Measurements from ENCODE around the gene ARHGEF28.

ARHGEF28 gene

DNA sequence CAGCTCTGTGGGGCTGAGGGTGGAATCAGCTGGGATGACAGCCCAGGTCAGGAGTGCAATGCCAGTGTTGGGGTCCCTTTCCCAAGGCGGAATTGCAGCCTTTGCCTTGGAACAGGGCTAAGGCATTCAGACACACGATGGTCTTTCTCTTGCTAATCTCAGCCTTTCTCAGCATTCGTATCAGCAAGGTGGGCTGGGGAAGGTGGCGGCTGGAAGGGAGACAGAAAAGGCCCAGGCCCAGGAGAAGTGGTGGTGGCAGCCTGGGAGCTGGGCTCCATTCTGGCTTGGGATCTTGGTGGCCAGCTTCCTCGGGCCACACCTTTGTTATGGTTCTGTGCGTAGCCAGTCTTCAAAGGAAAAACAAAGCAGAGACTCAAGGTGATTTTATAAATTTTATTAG is 1.1 kb upstream of the ARHGEF28 start:
- H3K36me3 ChIP-seq (replicated peaks) = no peaks in the 10 kb centered on the region
- H3K27me3 ChIP-seq (replicated peaks) = no peaks in the 10 kb centered on the region
- no peak for DNase-seq
- no peak overlapping the region for H3K4me3 ChIP-seq (ENCODE audit: low read depth, low read length)
- in situ Hi-C loops (cut with HindIII; ENCODE audit: low pct_ligation_motif_present, low sequenced_read_pairs) = no loop called here
- no peak for TF ChIP-seq CTCF (IDR thresholded peaks at IDR 0.05; ENCODE audit: low read depth, low read length, missing control alignments)
- H3K27ac ChIP-seq = no peak overlapping the region

DNA sequence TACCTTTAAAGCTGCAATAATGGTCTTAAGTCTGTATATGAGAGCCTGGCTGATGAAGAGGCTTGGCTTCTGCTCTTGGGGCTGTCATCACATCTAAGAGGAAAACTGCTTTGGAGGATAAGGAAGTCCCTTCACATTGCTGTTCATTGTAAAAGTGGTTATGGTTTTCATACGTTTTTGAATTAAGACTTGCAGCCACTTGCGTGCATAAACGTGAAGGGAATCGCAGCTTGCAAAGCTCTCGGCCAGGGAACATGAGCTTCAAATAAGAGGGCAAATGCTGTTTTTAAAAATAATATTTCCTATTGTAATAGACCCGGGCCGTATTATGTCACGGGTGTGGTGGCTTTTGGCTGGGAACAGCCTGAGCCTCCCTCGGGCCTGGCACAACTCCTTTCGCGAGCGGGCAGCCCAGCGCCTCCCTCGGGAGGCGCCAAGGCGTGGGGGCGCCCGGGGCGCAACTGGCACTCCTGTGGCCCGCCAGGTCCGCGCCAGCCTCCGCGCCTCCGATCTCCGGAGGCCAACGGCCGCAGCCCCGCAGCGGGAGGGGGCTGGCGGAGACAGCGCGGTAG is 538 bp upstream of the ARHGEF28 start:
- Histone ChIP-seq H3K4me3 (ENCODE audit: low read depth, low read length) (peak overlapping the region; percentile 82), H3K36me3 (replicated peaks) (no peaks in the 10 kb centered on the region), H3K27ac (peak overlapping the region; percentile 58), H3K27me3 (replicated peaks) (no peaks in the 10 kb centered on the region)
- no peak for DNase-seq
- in situ Hi-C loops (cut with HindIII; ENCODE audit: low pct_ligation_motif_present, low sequenced_read_pairs) = no loop called here
- TF ChIP-seq CTCF (IDR thresholded peaks at IDR 0.05; ENCODE audit: low read depth, low read length, missing control alignments) = no peak

DNA sequence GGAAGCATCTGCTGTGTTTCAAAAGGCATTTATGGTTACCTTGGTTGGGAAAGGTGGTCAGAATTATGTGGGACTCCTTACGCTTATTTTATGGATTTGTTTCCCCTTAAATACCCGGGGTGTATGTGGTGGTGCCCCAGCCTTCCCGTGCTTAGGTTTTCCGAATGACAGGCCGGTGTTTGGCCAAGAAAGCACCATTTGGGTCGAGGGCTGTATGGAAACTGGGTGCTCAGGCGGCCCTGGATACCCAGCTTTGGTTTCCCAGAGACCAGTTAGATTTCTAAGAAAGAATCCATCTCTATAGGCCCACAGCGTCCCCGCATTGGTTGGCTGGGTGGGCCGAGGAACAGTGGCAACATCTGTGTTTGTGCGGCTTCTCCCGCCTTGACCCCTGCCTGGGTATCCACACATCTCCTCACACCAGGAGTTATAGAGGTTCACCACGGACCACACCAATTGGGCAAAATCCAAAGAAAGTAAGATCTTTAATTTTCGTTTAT is 868 bp downstream of the ARHGEF28 start:
- Histone ChIP-seq H3K4me3 (ENCODE audit: low read depth, low read length) (peak overlapping the region; percentile 82), H3K27ac (no peak overlapping the region), H3K27me3 (replicated peaks) (no peaks in the 10 kb centered on the region), H3K36me3 (replicated peaks) (no peaks in the 10 kb centered on the region)
- DNase-seq = no peak
- in situ Hi-C loops (cut with HindIII; ENCODE audit: low pct_ligation_motif_present, low sequenced_read_pairs) = no loop called here
- no peak for TF ChIP-seq CTCF (IDR thresholded peaks at IDR 0.05; ENCODE audit: low read depth, low read length, missing control alignments)

GRCh38 chr5:73629456-73629855 is 3.5 kb downstream of the ARHGEF28 start:
- in situ Hi-C loops (cut with HindIII; ENCODE audit: low pct_ligation_motif_present, low sequenced_read_pairs) = no loop called here
- no peak overlapping the region for H3K4me3 ChIP-seq (ENCODE audit: low read depth, low read length)
- no peak for TF ChIP-seq CTCF (IDR thresholded peaks at IDR 0.05; ENCODE audit: low read depth, low read length, missing control alignments)
- H3K27ac ChIP-seq = no peak overlapping the region
- DNase-seq = no peak
- H3K27me3 ChIP-seq (replicated peaks) = no peaks in the 10 kb centered on the region
- no peaks in the 10 kb centered on the region for H3K36me3 ChIP-seq (replicated peaks)

- DNase-seq = no peak
- Histone ChIP-seq H3K4me3 (ENCODE audit: low read depth, low read length) (no peak overlapping the region), H3K36me3 (replicated peaks) (no peaks in the 10 kb centered on the region), H3K27ac (no peak overlapping the region), H3K27me3 (replicated peaks) (no peaks in the 10 kb centered on the region)
- in situ Hi-C loops (cut with HindIII; ENCODE audit: low pct_ligation_motif_present, low sequenced_read_pairs) = no loop called here
- TF ChIP-seq CTCF (IDR thresholded peaks at IDR 0.05; ENCODE audit: low read depth, low read length, missing control alignments) = no peak
Observed at GRCh38 chr5:73630765-73631164, 4.8 kb downstream of the ARHGEF28 start.

DNA sequence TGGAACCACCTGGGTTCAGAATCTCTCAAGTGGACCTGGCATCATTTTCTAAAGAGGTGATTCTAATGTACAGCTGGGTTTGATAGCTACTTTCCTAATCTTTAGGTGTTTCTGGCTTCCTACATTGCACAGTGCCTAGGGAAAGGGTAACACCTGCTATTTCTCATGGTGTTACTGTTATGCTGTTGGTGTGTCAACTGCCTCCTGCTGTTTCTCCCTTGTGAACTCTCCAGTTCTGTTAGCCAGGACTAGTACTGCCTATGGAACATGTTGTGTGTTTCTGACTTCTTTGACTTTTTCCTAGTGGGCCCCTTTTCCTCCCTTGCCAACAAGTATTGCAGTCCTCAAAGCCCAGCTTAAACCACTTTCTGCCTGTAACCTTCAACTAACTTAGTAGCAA is 5.5 kb downstream of the ARHGEF28 start:
- no peak overlapping the region for H3K4me3 ChIP-seq (ENCODE audit: low read depth, low read length)
- H3K27me3 ChIP-seq (replicated peaks) = no peaks in the 10 kb centered on the region
- in situ Hi-C loops (cut with HindIII; ENCODE audit: low pct_ligation_motif_present, low sequenced_read_pairs) = no loop called here
- no peak for DNase-seq
- no peak for TF ChIP-seq CTCF (IDR thresholded peaks at IDR 0.05; ENCODE audit: low read depth, low read length, missing control alignments)
- no peaks in the 10 kb centered on the region for H3K36me3 ChIP-seq (replicated peaks)
- H3K27ac ChIP-seq = no peak overlapping the region

Measured in brain microvascular endothelial cell (primary cell).